ENCODE data around the gene TNRC6C. TPM values are rescaled to one million over a fixed set of nuclear protein-coding genes. Genes with fewer than 3 reads are reported as not detected.

Gene TNRC6C
- total and polyA plus RNA-seq, 4 donors = 1.3 to 7.7 (median 2.9) TPM

DNA sequence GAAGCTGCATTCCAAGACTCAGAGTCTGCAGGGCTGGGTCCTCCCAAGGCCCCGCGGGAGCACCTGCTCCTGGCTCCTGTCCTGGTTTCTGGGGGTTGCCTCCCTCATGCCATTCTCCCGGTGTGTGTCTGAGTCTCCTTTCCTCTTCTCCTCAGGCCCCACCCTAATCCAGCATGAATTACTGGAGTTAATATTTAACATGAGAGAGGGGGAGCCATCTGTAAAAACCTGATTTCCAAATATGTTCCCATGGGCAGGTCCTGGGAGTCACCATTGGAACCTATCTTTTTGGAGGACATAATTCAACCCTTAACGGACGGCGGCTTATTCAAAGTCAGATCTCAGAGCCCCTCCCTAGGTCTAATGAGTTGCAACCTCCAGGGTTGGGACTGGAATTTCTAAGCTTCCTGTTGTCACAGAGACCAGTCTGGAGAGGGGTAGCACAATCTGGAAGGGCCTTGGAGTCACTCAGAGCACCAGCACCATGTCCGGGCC lies 193.1 kb downstream of the TNRC6C start:
- Histone ChIP-seq H3K27ac (ENCODE audit: low read depth in 1 of 2, low read length in 2 of 2) (no peak overlapping the region), H3K9ac (ENCODE audit: low read depth in 1 of 2, low read length in 2 of 2) (no peak overlapping the region), H3K9me3 (ENCODE audit: control insufficient read depth in 4 of 4, low read length in 3 of 4) (no peaks in the 10 kb centered on the region), H3K36me3 (ENCODE audit: control insufficient read depth in 4 of 4, insufficient read depth in 3 of 4, low read depth in 1 of 4, low read length in 3 of 4) (no peaks in the 10 kb centered on the region), H3K4me1 (ENCODE audit: control insufficient read depth in 4 of 4, insufficient read depth in 4 of 4, low read length in 3 of 4) (peaks cover 3 to 7% (median 6%) of the 10 kb centered on the region in 4 donors), H3K4me3 (ENCODE audit: low read depth in 1 of 3, low read length in 3 of 3) (no peak overlapping the region), H3K27me3 (ENCODE audit: control insufficient read depth in 4 of 4, insufficient read depth in 4 of 4, low read length in 3 of 4) (no peaks in the 10 kb centered on the region)
- WGBS = 56% methylated on average over 7 of the region's 7 CpGs
- DNase-seq (ENCODE audit: low spot score) = no peak
- TF ChIP-seq HNF4G (IDR thresholded peaks at IDR 0.05) = no peak
- peak in 1 of 2 donors; percentile 14 for TF ChIP-seq HNF4A (conservative IDR thresholded peaks at IDR 0.05)
- TF ChIP-seq, protein P1, sequence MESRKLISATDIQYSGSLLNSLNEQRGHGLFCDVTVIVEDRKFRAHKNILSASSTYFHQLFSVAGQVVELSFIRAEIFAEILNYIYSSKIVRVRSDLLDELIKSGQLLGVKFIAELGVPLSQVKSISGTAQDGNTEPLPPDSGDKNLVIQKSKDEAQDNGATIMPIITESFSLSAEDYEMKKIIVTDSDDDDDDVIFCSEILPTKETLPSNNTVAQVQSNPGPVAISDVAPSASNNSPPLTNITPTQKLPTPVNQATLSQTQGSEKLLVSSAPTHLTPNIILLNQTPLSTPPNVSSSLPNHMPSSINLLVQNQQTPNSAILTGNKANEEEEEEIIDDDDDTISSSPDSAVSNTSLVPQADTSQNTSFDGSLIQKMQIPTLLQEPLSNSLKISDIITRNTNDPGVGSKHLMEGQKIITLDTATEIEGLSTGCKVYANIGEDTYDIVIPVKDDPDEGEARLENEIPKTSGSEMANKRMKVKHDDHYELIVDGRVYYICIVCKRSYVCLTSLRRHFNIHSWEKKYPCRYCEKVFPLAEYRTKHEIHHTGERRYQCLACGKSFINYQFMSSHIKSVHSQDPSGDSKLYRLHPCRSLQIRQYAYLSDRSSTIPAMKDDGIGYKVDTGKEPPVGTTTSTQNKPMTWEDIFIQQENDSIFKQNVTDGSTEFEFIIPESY (IDR thresholded peaks at IDR 0.05) = no peak
- TF ChIP-seq GABPA (IDR thresholded peaks at IDR 0.05 in 1 of 2, conservative IDR thresholded peaks at IDR 0.05 in 1 of 2) = no peak
- TF ChIP-seq JUND (IDR thresholded peaks at IDR 0.05) = no peak
- no peak for TF ChIP-seq EGR1 (IDR thresholded peaks at IDR 0.05; ENCODE audit: low read depth in 2 of 2)
- TF ChIP-seq SP1 (IDR thresholded peaks at IDR 0.05) = peak; percentile 52
- no peak for TF ChIP-seq FOXA2 (IDR thresholded peaks at IDR 0.05)
- TF ChIP-seq TAF1 (conservative IDR thresholded peaks at IDR 0.05) = no peak
- TF ChIP-seq REST (IDR thresholded peaks at IDR 0.05) = no peak

GRCh38 chr17:78154903-78155811 lies 196.7 kb downstream of the TNRC6C start:
- no peak overlapping the region for H3K27ac ChIP-seq (ENCODE audit: low read depth in 1 of 2, low read length in 2 of 2)
- H3K9ac ChIP-seq (ENCODE audit: low read depth in 1 of 2, low read length in 2 of 2) = no peak overlapping the region
- TF ChIP-seq, protein P2, sequence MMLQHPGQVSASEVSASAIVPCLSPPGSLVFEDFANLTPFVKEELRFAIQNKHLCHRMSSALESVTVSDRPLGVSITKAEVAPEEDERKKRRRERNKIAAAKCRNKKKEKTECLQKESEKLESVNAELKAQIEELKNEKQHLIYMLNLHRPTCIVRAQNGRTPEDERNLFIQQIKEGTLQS (IDR thresholded peaks at IDR 0.05) = no peak
- no peak for TF ChIP-seq RAD21 (IDR thresholded peaks at IDR 0.05)
- TF ChIP-seq NR2F2 (IDR thresholded peaks at IDR 0.05) = no peak
- TF ChIP-seq YY1 (IDR thresholded peaks at IDR 0.05) = no peak
- TF ChIP-seq GABPA (IDR thresholded peaks at IDR 0.05 in 1 of 2, conservative IDR thresholded peaks at IDR 0.05 in 1 of 2) = no peak
- no peak for TF ChIP-seq MAX (IDR thresholded peaks at IDR 0.05)
- TF ChIP-seq EGR1 (IDR thresholded peaks at IDR 0.05; ENCODE audit: low read depth in 2 of 2) = no peak
- TF ChIP-seq SP1 (IDR thresholded peaks at IDR 0.05) = no peak
- no peak for TF ChIP-seq FOXA2 (IDR thresholded peaks at IDR 0.05)
- no peak for TF ChIP-seq RXRA (IDR thresholded peaks at IDR 0.05)
- TF ChIP-seq, protein P3, sequence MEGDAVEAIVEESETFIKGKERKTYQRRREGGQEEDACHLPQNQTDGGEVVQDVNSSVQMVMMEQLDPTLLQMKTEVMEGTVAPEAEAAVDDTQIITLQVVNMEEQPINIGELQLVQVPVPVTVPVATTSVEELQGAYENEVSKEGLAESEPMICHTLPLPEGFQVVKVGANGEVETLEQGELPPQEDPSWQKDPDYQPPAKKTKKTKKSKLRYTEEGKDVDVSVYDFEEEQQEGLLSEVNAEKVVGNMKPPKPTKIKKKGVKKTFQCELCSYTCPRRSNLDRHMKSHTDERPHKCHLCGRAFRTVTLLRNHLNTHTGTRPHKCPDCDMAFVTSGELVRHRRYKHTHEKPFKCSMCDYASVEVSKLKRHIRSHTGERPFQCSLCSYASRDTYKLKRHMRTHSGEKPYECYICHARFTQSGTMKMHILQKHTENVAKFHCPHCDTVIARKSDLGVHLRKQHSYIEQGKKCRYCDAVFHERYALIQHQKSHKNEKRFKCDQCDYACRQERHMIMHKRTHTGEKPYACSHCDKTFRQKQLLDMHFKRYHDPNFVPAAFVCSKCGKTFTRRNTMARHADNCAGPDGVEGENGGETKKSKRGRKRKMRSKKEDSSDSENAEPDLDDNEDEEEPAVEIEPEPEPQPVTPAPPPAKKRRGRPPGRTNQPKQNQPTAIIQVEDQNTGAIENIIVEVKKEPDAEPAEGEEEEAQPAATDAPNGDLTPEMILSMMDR (IDR thresholded peaks at IDR 0.05; ENCODE audit: low read depth, low read length, missing input control) = no peak
- TF ChIP-seq TAF1 (conservative IDR thresholded peaks at IDR 0.05) = no peak
- TF ChIP-seq, protein P1 (IDR thresholded peaks at IDR 0.05) = no peak
- TF ChIP-seq FOXA1 (IDR thresholded peaks at IDR 0.05) = no peak
- no peak for TF ChIP-seq HNF4A (conservative IDR thresholded peaks at IDR 0.05)
- TF ChIP-seq JUND (IDR thresholded peaks at IDR 0.05) = no peak
- 78% methylated on average over 11 of the region's 11 CpGs for WGBS
- no peaks in the 10 kb centered on the region for H3K27me3 ChIP-seq (ENCODE audit: control insufficient read depth in 4 of 4, insufficient read depth in 4 of 4, low read length in 3 of 4)
- H3K9me3 ChIP-seq (ENCODE audit: control insufficient read depth in 4 of 4, low read length in 3 of 4) = no peaks in the 10 kb centered on the region
- DNase-seq (ENCODE audit: low spot score) = no peak
- H3K4me1 ChIP-seq (ENCODE audit: control insufficient read depth in 4 of 4, insufficient read depth in 4 of 4, low read length in 3 of 4) = peaks cover 3 to 7% (median 6%) of the 10 kb centered on the region in 4 donors
- no peak overlapping the region for H3K4me3 ChIP-seq (ENCODE audit: low read depth in 1 of 3, low read length in 3 of 3)
- H3K36me3 ChIP-seq (ENCODE audit: control insufficient read depth in 4 of 4, insufficient read depth in 3 of 4, low read depth in 1 of 4, low read length in 3 of 4) = no peaks in the 10 kb centered on the region
